Kidney tubule cell (primary cell): ENCODE data around the gene DNASE2.
"Not testable (repeated sequence)": the region's sequence is repeated elsewhere in the genome, so short reads cannot be mapped to it uniquely, and the experiment has no call there.

ENCODE experiments used
- DNase-seq: peaks from one replicate; pipeline ENCODE4 v3.0.0-alpha.2; 2018; ENCODE audit warnings: low spot score

The DNASE2 gene

DNA sequence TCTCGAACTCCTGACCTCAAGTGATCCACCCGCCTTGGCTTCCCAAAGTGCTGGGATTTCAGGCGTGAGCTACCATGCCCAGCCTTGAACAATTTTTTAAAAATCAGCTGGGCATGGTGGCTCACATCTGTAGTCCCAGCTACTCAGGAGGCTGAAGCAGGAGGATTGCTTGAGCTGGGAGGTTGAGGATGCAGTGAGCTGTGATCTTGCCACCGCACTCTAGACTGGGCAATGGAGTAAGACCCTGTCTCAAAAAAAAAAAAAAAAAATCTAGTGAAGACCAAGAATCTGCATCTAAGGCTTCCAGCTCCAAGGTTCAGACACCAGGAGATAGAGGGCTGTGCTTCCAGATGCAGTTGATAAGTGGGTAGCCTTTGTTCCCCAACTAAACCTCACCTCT lies 17.1 kb downstream of the DNASE2 start:
- no peak for DNase-seq

DNA sequence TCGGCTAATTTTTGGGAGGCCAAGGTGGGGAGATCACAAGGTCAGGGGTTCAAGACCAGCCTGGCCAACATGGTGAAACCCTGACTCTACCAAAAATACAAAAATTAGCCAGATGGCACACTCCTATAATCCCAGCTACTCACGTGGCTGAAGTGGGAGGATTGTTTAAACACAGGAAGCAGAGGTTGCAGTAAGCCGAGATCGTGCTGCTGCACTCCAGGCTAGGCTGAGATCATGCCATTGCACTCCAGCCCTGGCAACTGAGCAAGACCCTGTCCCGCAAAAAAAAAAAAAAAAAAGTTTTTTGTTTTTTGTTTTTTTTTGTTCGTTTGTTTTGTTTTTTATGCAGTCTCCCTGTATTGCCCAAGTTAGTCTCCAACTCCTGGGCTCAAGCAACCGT lies 21.7 kb downstream of the DNASE2 start:
- no peak for DNase-seq

DNA sequence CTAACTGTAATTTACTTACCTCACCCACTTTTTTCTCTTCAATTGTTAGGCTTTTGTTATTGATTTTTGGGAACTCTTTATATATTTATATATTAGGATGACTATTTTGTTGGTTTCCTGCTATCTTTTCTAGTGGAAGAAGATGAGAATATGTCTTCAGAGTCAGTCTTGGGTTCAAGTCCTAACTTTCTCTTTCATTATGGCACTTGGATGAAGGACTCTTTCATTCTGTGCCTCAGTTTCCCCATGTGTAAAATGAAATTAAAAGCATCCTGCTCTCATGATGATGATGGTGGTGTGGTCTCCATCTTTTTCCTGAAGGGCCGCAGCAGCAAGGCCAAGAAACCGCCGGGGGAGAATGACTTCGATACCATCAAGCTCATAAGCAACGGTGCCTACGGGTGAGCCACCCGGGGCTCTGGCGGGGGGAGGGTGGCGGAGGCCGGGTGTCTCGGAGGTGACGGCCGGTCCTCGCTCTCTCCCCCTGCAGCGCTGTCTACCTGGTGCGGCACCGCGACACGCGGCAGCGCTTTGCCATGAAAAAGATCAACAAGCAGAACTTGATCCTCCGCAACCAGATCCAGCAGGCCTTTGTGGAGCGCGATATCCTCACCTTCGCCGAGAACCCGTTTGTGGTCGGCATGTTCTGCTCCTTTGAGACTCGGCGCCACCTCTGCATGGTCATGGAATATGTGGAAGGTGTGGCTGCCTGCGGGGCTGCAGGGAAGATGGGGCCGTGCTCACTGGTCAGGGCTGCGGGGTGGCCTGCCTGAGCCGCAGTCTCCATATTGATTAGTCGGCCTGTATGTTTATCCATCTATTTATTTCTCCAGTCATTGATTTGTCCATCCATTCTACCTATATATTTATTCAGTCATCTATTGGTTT lies 23.0 kb downstream of the DNASE2 start:
- no peak for DNase-seq

DNA sequence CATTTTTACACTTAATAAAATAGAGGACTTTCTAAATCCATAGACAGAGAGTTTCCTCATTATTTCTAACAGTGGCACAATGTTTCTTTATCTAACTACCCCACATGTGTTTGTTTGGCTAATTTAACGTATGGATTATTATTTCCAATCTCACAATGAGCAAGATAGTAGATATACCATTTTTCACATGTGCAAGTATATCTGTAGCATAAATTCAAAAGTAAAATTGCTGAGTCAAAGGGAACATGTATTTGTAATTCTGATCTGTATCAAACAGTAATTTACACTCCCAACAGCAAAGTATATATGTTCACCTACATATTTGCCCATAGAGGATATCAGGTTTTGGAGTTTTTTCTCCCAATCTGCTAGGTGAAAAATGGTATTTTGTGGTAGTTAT lies 24.6 kb downstream of the DNASE2 start:
- no peak for DNase-seq

DNA sequence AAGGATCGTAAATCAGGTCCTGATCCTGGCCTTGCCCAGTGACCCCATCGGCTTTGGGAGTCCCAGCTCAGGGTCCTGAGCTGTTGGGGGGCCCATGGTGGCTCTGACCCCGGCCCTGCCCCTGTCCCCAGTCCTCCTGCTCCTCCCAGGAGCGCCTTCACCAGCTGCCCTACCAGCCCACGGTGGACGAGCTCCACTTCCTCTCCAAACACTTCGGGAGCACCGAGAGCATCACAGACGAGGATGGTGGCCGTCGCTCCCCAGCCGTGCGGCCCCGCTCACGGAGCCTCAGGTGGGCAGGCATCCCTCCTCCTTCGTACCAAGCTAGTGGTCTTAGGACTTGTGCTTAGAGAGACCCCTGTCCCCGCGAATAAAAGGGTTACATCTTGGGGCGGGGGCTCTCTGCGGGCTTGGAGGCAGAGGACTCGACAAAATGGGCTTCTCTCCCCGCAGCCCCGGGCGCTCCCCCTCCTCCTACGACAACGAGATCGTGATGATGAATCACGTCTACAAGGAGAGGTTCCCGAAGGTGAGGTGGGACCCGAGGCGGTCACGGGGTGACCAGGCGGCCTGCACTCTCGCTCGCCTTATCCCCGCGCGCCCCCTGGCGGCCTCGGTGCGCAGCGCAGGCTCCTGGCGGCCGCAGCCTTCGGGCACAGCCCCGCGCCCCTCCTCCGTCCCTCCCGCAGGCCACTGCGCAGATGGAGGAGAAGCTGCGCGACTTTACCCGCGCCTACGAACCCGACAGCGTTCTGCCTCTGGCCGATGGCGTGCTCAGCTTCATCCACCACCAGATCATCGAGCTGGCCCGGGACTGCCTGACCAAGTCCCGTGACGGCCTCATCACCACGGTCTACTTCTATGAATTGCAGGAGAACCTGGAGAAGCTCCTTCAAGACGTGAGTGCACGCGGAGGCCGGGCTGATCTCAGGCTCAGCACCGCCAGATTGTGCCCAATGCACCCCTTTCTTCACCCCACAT lies 33.8 kb downstream of the DNASE2 start:
- peak; percentile 88 for DNase-seq

DNA sequence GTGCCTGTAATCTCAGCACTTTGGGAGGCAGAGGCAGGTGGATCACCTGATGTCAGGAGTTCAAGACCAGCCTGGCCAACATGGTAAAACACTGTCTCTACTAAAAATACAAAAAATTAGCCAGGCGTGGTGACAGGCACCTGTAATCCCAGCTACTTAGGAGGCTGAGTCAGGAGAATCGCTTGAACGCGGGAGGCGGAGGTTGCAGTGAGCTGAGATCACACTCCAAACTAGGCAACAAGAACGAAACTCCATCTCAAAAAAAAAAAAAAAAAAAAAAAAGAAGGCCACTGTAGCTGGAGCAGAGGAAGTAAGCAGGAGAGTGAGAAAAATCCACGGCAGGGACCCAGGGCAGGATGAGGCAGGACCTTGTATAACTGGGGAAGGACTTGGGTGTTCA lies 34.6 kb downstream of the DNASE2 start:
- not testable (repeated sequence) for DNase-seq

DNA sequence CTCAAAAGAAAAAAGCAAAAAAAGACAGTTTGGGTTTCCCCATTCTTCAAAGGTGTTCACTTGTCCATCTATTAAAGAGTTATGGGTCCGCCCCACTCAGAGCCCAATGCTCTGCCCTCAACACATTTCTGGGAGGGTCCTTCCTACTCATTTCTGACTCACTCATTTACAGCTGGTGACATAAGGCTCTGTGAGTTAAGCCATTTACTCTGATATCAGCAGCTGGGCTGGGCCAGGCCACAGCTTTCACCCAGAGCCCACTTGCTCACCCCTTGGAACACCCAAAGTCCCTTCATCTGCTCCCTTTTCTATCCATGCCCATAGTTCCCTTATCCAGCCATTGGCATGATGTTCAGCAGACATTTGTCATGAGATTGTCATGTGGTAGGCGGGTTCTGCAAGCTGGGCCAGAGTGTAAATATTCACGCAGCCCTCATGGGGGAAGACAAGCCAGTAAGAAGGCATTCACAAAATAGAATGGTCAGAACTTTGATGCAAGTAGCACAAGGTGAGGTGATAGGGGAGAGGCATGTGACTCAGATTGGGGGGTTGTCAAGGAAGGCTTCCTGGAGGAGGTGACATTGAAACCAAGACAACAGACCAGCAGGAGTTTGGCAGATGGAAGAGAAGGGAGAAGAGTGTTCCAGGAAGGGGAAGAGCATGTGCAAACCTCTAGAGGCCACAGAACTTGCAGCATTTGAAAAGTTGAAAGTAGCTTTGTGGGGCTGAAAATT lies 37.1 kb downstream of the DNASE2 start:
- no peak for DNase-seq

DNA sequence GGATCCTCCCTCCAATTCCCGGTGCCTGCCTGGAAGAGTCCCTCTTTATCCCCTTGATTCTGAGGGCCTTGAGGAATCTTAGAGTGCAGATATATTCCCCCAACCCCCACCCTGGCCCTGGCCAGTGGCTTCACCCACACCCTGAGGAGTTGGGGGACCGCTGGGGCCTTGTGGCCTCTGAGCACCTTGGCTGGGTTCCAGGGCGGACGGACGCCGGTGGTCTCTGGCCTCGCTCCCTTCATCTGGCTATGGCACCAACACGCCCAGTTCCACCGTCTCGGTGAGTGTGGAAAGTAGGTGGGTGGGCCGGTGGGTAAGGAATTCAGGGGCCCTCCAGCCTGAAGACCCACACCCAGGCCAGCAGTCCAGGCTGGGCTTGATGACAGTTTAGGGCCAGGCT lies 37.9 kb downstream of the DNASE2 start:
- DNase-seq: no peak

DNA sequence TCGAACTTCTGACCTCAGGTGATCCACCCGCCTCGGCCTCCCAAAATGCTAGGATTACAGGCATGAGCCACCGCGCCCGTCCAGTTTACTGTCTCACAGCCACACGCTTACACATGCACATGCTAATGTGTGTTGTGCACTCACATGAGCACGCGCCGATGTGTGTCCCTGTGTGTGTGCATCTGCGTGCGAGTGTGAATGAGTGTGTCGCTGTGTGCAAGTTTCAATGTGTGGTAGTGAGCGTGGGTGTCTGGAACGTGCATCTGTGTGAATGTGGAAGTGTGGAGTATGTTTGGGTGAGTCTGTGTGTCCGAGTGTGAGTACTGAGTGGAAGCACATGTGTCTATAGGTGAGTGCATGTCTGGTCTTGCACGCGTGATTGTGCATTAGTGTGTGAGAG lies 38.7 kb downstream of the DNASE2 start:
- DNase-seq: no peak

DNA sequence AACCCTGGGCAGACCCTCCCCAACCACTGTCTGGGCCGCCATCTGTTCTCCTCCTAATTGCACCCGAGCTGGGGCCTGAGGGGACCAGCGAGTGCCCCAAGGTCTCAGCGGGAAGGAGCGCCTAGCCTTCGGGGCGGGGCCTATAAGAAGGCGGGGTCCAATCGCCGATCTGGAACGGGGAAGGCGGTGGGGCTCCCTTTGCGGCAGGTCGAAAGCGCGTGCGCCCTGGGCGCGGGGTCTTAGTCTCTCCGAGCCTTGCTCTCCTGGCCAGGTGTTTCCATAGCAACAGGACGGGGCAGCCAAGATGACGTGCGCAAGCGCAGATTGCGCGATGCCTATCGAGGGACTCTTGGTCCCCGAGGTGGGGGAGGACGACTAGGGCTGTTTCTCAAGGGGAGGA lies 40.2 kb downstream of the DNASE2 start:
- peak; percentile 20 for DNase-seq

DNA sequence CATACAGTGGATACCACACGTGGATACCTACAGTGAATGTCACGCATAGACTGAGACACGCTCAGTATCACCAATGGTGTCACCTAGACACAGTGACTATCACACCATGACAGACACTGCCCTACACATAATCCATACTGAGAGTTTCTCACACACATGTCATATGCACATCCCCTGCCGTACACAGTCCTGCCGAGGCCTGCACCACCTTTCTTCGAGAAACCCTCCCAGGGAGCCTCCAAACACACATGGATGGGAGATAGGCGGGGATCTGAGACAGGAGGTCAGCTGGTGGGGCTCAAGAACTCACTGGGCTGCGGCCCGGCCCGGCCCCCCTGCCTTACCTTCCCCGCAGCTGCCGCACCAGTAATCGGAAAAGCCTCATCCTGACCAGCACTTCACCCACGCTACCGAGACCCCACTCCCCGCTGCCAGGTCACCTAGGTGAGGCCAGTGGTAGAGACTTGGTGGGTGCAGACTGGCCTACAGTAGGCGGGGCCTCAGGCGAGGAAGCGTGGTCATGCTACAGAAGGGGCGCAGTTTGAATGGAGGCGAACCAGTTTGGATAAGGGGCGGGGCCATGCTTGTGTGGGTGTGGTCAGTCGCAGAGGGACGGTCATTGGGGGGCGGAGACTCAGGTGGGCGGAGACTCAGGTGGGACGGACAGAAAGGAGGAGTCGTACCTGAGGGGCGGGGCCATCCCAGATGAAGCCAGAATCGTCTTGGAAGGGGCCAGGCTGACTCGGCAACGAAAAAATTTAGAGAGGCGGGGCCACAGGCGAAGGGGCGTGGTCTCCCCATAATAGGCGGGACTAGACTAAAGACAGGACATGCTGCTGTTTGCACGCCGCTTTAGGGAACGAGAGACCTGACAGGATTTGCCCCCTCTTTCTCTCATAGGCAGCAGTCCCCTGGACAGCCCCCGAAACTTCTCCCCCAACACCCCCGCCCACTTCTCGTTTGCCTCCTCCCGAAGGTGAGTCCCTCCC lies 40.9 kb downstream of the DNASE2 start:
- peak; percentile 85 for DNase-seq

DNA sequence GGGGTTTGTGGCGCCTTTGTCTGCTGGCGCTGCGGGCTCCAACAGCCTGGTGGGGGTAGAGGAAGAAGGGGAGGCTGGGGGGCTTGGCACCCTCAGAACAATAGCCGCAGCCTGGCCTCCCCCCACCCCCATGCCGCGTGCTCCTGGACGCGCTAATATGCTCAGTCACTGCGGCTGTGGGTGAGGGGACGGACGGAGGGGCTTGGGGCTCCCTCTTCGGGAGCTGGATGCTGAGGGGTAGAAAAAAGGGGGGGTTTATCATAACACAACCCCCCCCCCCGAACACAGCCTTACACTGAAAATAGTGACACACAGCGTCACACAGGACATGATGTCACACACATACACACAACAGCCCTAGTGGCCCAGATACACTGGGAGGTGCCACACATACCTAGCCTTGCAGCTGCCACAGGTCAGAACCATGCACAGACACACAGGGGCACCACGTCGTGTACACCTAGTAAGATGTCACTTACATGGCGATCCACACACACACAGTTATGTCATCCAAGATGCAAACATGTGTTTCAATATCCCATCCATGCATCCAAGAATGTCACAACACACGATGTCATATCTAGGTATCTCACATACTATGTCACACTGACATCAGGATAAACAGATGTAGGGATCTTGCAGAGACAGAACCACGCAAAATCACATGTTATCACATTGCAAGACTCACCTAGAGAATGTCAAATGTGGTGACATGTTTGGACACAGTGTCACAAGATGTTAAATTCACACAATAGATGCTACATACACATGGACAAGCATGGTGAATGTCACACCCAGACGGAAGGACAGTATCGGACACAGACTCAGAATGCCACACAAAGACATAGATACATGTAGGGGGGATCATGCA lies 42.1 kb downstream of the DNASE2 start:
- no peak for DNase-seq

DNA sequence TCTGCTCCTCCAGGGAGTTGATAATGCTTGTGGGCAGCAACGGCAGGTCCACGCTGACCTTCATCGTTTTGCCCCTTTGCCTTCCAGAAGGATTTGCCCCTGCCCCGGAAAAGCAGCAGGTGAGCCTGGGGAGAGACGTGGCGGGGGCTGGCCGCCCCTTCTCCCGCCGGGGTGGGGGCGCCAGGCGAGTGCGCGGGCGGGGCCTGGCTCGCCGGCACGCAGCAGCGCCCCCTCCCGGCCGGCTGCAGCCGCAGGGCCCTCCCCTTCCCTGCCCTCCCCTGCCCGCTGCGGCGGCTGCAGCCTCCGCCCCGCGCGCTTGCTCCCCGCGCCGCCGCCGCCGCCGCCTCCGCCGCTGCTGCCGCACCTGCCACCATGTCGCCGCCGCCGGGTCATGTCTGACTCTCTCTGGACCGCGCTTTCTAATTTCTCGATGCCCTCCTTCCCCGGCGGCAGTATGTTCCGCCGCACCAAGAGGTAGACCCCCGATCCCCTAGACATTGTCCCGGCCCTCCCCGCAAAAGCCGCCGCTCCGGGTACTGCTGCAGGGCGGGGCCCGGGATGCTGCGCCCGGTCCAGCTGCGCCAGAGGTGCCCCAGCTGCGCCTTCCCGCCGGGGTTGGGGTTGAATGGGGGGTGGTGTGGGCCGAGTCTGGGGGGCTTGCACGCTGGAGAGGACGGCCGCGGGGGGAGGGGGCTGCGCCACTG lies 42.9 kb downstream of the DNASE2 start, which contains the start of gene MAST1:
TSS of gene MAST1 (plus strand) at position 334 of the 704 bp plus-strand sequence. CDS start at position 392, 58 bp downstream.
- DNase-seq: peak; percentile 45

DNA sequence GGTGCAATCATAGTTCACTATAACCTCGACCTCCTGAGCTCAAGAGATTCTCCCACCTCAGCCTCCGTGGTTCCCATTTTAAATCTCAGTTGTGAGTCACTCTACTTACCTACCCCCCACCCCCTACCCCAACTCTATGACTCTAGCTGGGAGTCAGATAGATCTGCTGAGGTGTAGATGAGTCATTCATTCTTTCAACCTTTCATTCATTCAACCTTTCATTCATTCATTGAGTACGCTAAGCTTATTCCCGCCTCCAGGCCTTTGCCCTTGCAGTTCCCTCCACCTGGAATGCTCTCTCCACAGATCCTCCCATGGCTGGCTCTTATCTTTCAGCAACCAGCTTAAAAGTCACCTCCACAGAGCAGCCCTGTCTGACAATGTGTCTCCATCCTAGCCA lies 44.0 kb downstream of the DNASE2 start:
- DNase-seq: peak; percentile 58

DNA sequence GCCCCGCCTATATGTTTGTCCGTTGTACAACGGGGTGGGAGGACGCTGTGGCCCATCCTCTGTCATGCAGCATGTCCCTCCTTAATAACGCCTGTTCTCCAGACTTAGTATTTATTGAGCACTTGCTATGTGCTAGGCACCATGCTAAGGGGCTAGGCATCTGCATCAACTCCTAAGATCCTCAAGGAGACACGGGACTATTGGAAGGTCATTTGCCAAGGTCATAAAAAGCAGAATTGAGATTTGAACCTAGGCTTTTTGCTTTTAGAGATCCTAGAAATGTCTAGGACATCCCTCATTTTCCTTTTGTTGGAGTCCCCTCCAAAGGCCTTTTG lies 44.8 kb downstream of the DNASE2 start:
- no peak for DNase-seq

DNA sequence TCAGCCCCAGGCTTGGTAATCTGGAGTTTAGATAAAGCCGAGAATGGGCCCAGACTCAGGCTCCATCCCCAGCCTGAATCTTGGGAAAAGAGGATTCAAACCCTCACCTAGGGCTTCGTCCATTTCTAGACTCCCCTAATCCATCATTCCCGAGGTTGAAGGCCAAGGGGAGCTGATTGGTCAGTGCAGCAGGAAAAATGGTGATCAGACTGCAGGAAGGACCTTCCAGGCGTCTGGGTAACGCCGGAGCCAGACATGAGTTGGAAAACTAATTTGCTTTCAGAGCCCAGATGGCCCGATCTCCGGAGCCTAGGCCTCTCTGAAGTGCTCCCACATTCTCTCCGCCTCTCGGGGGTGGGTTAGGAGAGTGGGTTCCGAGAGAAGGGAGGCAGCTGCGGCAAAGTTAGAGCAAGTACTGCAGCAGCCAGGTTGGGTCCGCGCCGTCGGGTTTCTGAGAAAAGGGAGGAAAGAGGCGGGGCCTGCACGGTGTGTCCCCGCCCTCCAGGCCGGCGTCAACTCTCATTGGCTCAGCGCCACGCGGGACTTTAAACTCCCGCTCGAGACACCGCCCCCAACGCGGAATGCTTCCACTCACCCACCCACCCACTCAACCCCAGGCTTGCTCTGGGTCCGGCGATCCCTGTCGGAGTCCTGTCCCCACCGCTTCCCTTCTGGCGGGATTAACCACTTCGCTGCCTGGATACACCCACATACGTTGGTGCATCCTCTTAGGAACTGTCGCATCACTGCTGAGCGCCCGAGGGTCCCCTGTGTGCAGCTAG lies 46.1 kb downstream of the DNASE2 start:
- no peak for DNase-seq

DNA sequence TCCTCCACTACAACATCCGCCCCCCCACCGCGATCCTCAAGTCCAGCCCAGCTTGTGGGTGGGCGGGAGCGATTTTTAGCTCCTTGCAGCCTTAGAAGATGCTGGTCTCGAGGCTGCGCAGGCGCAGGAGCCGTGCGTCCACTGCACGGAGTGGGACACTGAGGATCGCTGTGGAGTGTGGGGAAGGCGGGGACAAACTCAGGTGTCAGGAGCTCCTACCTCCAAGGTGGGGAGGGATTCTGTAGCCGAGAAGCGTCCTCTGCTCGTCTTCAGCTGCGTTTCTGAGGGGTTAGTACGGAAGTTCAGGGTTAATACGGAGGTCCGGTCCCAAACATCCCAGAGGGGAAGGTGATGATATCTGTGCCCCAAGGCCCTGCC lies 46.7 kb downstream of the DNASE2 start, which contains the start of gene RTBDN:
TSS of gene RTBDN (minus strand) at position 14 of the 378 bp plus-strand sequence. CDS start 4,600 bp downstream, outside the sequence.
- no peak for DNase-seq
